SW480 (cell line): Measurements from ENCODE around the gene MANEA.
"Not testable (repeated sequence)": the region's sequence is repeated elsewhere in the genome, so short reads cannot be mapped to it uniquely, and the experiment has no call there.

Experiments used
- DNase-seq: peaks from one replicate; pipeline ENCODE4 v3.0.0-alpha.2; 2016; ENCODE audit warnings: low spot score

The MANEA gene

DNA sequence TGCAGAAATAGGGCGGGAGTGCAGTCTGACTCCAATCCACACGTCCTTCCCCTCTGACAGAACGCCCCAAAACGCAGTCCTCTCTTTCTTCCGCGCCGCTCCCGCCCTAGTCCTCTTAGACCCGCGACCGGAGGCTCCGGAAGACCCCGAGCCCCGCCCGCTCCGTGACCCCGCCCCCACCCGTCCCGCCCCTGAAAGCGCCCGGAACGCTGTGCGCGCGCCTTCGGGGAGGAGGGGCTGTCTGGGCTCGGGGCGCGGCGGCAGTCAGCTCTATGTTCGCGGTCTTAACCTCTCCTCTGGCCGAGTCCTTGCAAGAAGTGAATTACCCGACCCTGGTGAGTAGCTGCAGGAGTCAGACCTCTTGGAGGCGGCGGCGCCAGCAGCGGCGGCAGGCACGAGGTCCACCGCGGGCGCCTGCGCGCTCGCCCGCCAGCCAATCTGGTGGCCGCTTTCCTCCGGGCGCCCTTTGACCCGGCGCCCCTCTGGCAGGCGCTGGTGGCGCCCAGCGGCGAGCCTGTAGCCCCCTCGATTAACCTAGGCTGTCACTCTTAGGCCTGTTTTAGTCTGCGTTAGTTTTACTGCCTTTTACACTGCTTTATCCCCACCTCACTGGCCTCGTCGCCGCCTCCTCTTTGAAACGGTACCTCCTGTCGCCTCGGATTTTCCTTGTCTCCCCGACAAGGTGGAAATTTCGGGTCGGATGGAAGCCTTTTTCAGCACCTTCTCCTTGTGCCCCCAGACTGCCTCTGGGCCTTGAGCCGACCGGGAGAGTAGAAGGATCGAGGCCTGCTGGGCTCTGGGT, at the start of gene MANEA:
TSS of gene MANEA (plus strand) at position 232 of the 802 bp plus-strand sequence. CDS start 8,905 bp downstream, outside the sequence.
- peak; percentile 85 for DNase-seq

GRCh38 chr6:95529762-95530161, 47.6 kb upstream of the MANEA start:
- DNase-seq, result no peak

DNA sequence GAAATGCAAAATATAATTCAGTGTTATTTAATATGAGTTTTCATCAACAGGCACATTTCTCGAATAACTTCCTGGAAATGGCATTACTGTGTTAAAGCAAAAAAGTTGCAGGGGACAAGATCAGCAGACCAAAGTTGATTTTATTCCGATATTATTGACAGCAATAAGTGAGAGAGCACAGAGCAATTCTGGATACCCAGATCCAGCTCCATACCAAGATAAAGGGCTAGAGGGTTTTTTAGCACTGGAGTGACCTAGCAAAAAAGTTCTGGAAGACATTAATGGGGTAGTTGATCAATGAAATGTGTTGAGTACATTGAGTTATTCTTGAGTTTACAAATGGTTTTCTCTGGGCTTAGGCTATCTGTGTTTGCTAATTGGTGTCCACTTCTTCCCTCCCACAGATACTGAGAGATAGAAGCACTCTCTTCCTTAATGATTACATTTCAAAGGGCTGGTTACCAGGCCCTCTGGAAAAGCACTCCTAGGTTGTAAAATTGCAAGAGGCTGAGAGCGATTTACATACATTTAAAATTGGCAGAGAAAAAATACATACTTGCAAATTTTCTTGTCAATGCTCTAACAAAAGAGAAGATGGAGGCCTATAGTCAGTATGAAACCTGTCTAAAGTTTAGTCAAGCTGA, 47.0 kb upstream of the MANEA start:
- no peak for DNase-seq

DNA sequence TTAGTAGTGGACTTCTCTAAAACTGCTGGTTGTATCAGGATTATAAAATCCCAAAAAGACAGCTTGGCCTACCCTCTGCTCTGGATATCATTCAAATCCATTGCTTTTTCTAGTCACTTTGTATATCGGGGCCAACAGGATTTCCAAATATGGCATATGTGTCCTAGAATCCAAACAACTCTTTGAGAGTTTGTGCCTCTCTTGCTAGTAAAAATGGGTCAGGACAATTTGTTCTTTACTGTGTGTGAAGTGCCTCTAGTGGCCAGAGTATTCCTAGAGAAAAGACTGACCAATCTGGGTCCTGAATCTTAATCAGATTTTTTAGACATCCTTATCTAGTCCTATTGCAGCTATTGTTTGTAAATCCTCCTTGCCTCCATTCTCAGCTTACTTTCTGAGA, 33.5 kb upstream of the MANEA start:
- no peak for DNase-seq

GRCh38 chr6:95544517-95545225, 32.7 kb upstream of the MANEA start:
- DNase-seq, result no peak

GRCh38 chr6:95545226-95545625, 32.1 kb upstream of the MANEA start:
- DNase-seq, result no peak

GRCh38 chr6:95545686-95546085, 31.6 kb upstream of the MANEA start:
- no peak for DNase-seq

GRCh38 chr6:95546148-95546547, 31.2 kb upstream of the MANEA start:
- DNase-seq, result no peak

GRCh38 chr6:95547043-95547442, 30.3 kb upstream of the MANEA start:
- no peak for DNase-seq

GRCh38 chr6:95548188-95548786, 29.0 kb upstream of the MANEA start:
- no peak for DNase-seq

DNA sequence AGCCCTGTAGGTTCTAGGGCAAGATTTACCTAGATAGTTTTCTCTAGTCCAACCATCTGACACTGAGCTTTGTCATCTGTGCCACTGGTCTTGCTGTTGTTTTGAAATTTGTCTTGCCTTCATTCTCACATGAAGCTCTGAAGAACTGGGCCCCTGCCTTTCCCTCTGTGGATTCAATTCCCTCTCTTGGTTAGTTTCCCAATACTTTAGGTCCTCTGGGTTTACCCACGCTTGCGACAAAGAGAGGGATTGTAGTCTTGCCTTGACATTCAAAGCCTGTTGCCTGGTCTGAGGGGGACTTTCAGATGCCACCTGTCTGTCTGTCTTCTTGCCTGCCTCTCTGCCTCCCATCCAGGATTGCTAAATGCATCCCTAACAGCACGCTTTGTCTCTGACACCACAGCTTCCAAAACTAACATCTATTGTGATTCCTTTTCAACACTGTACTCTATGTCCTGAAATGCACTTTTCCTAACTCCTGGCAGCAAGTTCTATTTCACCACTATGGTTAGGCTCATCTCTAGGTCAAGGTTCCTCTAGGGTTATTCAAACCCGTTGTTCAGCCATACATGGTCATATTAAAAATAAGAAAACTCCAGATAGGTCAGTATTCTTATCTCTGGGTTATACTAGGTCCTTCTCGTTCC, 25.5 kb upstream of the MANEA start:
- no peak for DNase-seq

DNA sequence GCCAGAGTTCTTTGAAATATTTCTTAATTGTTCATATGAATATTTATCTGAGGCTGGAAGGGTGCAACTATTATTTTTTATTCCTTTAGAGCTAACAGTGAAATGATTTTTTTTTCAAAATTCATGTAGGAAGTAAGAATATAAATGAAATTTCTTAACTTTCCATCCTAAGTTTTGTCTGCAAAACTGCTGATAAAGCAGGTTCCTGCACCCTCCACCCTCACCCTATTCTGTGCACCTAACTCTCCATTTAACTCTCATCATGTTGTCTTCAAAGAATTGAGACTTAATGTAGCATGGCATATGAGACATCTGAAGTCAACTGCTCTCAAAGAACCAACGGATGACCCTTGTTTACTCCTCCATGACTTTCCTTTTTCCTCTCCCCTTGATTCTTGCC, 23.5 kb upstream of the MANEA start:
- no peak for DNase-seq

- not testable (repeated sequence) for DNase-seq
Observed at GRCh38 chr6:95560956-95561355, 16.4 kb upstream of the MANEA start.

DNA sequence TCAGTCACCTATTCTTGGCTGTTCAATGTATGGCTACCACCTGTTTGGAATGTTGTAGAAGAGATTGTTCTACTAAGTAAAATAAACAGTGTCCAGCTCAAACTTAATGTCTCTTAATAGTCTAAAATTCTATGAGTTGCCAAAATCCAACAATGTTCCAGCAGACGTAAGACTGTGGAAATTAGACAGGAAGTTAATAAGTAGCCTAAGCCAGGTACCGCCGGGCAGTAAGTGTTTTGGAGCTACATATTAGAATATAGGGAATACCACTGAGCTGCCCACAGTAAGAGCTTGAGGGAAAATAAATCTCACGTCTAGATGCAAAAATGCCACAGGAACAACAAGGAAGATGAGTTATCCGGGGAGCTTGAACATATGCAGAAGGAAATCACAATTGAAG, 7.8 kb upstream of the MANEA start:
- DNase-seq, result no peak

DNA sequence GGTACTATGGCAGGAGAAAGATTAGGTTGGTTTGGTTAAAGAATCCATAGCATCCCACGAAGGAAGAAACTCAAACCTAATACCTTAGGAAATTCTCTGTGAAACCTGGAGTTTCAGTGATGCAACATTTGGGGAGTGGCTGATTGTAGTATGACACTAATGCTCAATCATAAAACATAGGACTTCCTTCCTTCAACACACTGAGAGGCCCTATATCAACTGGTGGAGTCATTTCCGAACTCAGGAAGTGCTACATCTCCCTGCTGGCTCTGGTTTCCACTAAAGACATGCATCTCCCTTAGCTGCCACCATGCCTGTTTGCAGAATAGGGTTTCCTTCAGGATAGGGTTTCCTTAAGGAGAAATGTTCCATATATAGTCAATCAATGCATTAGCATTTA, 5.2 kb upstream of the MANEA start:
- DNase-seq, result peak; percentile 13

- no peak for DNase-seq
Observed at GRCh38 chr6:95574811-95575210, 2.5 kb upstream of the MANEA start.

- DNase-seq, result peak; percentile 11
Observed at GRCh38 chr6:95576218-95576997, 927 bp upstream of the MANEA start.

DNA sequence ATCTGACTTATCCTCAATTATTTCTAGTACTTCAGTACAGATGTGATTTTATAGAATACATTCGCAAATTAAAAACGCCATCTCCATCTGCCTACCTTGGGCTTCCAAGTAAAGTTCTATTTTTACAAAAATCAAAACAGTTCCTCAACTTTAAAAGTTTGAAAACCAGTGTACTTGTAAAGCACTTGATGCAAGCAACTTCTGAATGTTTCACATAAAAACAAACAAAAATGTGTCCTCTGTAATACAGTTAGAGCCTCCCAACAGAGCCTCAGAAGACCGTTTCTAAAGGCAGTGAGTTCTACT, 384 bp upstream of the MANEA start:
- DNase-seq, result no peak

- no peak for DNase-seq
Observed at GRCh38 chr6:95578106-95578410, 723 bp downstream of the MANEA start.

DNA sequence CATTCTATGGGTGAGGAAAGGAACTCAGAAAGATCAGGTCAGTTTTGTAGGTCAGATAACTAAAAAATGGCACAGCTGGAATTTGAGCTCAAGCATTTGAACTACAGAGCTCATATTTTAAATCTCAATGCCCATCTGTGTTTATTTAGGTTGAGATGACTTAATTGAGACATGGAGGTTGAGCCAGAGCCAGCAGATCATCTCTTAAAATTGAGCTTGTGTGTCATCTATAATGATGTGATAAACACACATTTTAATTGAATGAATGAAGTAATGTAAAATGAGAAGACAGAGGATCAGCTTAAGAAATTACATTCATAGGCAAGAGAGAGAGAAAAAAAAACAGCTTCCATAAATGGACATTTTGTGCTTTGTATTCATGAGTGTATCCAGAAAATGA, 3.7 kb downstream of the MANEA start:
- DNase-seq, result no peak

DNA sequence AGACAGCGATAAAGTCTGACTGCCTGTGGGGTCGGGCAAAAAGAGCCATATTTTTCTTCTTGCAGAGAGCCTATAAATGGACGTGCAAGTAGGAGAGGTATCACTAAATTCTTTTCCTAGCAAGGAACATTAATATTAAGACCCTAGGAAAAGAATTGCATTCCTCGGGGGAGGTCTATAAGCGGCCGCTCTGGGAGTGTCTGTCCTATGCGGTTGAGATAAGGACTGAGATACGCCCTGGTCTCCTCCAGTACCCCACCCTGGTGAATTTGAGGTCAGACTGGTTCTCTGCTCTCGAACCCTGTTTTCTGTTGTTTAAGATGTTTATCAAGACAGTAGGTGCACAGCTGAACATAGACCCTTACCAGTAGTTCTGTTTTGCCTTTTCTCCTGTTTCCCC, 6.9 kb downstream of the MANEA start:
- DNase-seq, result not testable (repeated sequence)

- no peak for DNase-seq
Observed at GRCh38 chr6:95587989-95588388, 10.7 kb downstream of the MANEA start.
